ENCODE measurements around the gene IQSEC2.

DNA sequence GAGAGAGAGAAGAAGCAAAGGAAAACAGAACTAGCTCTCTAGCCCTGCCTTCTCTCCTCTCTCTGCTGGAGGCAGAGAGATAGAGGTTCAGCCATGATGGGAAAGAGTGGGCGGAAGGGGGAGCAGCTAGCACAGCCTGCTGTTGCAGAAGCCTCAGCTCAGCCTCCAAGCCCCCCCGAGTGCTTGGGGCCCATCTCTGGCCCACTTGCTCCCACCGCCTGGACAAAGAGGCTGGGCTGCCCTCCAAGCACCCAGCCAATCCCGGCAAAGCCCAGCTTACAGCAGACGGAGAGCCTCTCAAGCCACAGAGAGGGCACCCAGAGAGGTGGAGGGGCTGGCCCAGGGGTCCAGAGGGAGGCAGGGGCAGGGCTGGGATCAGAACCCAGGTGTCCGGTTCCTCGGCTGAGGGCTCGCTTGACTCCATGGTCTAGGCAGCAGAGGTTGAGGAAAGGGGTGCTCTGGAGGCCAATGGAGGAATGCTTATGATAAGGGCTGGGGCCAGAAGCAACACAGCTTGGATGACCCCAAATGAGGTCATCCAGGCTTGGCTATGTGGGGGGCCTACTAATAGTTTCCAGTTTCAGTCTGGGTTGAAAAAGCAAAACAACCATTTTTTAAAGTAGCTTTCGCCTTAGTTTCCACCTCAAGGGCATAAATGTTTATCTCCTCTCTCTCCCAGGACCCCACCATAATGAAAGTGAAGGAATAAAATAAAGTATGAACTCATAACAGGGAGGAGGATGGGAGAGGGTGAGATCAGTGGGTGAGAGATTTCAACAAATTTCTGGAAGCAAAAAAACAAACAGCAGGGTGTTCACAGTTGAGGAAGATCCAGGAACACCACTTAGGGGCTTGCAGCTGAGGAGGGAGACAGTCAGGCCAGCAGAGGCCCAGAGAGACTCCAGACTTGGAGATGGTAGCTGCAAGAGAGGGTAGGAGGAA is 24.9 kb upstream of the IQSEC2 start:
- TF ChIP-seq POLR2A (IDR thresholded peaks at IDR 0.05) (no peak), EP300 (IDR thresholded peaks at IDR 0.05) (no peak)
- TF ChIP-seq, protein P1, sequence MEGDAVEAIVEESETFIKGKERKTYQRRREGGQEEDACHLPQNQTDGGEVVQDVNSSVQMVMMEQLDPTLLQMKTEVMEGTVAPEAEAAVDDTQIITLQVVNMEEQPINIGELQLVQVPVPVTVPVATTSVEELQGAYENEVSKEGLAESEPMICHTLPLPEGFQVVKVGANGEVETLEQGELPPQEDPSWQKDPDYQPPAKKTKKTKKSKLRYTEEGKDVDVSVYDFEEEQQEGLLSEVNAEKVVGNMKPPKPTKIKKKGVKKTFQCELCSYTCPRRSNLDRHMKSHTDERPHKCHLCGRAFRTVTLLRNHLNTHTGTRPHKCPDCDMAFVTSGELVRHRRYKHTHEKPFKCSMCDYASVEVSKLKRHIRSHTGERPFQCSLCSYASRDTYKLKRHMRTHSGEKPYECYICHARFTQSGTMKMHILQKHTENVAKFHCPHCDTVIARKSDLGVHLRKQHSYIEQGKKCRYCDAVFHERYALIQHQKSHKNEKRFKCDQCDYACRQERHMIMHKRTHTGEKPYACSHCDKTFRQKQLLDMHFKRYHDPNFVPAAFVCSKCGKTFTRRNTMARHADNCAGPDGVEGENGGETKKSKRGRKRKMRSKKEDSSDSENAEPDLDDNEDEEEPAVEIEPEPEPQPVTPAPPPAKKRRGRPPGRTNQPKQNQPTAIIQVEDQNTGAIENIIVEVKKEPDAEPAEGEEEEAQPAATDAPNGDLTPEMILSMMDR (IDR thresholded peaks at IDR 0.05), result no peak
